K562 (cell line): ENCODE measurements around the gene ARL3. TPM values are rescaled to one million over a fixed set of nuclear protein-coding genes. Genes with fewer than 3 reads are reported as not detected.

ENCODE experiments used
- NFXL1 ChIP-seq: fragments of 450-650 bp; formaldehyde crosslinking; IDR thresholded peaks from 2 replicates; pipeline ENCODE4 v1.4.0; 2021; ENCODE audit warnings: mild to moderate bottlenecking
- NR2F6 ChIP-seq: fragments of 450-650 bp; formaldehyde crosslinking; IDR thresholded peaks from 2 replicates; pipeline ENCODE4 v1.4.0; 2020; ENCODE audit warnings: mild to moderate bottlenecking
- RBM39 ChIP-seq: fragments of 200-400 bp; formaldehyde crosslinking; optimal IDR thresholded peaks from 2 replicates; pipeline ENCODE3; 2018; ENCODE audit warnings: low read depth, low read length
- ZNF695 ChIP-seq: fragments of 450-650 bp; formaldehyde crosslinking; IDR thresholded peaks from 2 replicates; pipeline ENCODE4 v1.4.0; 2020; ENCODE audit warnings: mild to moderate bottlenecking, moderate library complexity
- polyA plus RNA-seq, 8 experiments: library from polyadenylated mRNA; depleted of rRNA in 4 of 8; stranded (reverse) in 5 of 8; unstranded in 3 of 8; fragments of >200 nt; fragmentation: Nextera tagmentation in 2 of 8; fragmentation: Illumina TruSeq in 1 of 8; extraction: Ambion mirVana in 2 of 8; extraction: Trizol in 1 of 8; gene quantifications; 2 replicates each; pipeline versions ENCODE4 v1.2.1 to v1.2.3, GENCODE V29; 2011 to 2014; ENCODE audit warnings: inconsistent platforms in 1 of 8, missing spikeins in 1 of 8
- total RNA-seq, 7 experiments: library from RNA; depleted of rRNA in 6 of 7; stranded (reverse); fragments of >200 nt in 6 of 7; fragmentation: Illumina TruSeq in 2 of 7; extraction: Trizol in 2 of 7; gene quantifications; 2 replicates each; pipeline versions ENCODE4 v1.2.1 to v1.2.3, GENCODE V29; 2011 to 2021; ENCODE audit warnings: low replicate concordance in 1 of 7
- TF ChIP-seq, protein P1 (sequence below): fragments of 450-650 bp; formaldehyde crosslinking; IDR thresholded peaks from 2 replicates; pipeline ENCODE4 v1.4.0; 2020; ENCODE audit warnings: mild to moderate bottlenecking, moderate library complexity
- TF ChIP-seq, protein P2 (sequence below): sonication (generic); formaldehyde crosslinking; IDR thresholded peaks from 2 replicates; pipeline ENCODE4 v1.8.0; 2023; ENCODE audit warnings: missing genetic modification reagents, mild to moderate bottlenecking, borderline replicate concordance
- TF ChIP-seq, protein P3 (sequence below): fragments of 450-650 bp; IDR thresholded peaks from one replicate; pipeline ENCODE4 v1.6.1; 2018; ENCODE audit warnings: mild to moderate bottlenecking, moderate library complexity; ENCODE audit not compliant: partially characterized antibody
- TF ChIP-seq, protein P4 (sequence below): fragments of 200-800 bp; sonication (Bioruptor generic); IDR thresholded peaks from 2 replicates; pipeline ENCODE4 v1.6.1; 2017; ENCODE audit warnings: missing genetic modification characterization, missing compliant biosample characterization
- TF ChIP-seq, protein P5 (sequence below): sonication (generic); formaldehyde crosslinking; IDR thresholded peaks from 2 replicates; pipeline ENCODE4 v1.8.1; 2023; ENCODE audit warnings: mild to moderate bottlenecking, missing genetic modification reagents

Gene ARL3
- total and polyA plus RNA-seq, 9 of the 15 experiments (the other 6 are each of a cell fraction or from before 2014, with no cell fraction given) = 2.9 to 8.9 (median 4.8) TPM

DNA sequence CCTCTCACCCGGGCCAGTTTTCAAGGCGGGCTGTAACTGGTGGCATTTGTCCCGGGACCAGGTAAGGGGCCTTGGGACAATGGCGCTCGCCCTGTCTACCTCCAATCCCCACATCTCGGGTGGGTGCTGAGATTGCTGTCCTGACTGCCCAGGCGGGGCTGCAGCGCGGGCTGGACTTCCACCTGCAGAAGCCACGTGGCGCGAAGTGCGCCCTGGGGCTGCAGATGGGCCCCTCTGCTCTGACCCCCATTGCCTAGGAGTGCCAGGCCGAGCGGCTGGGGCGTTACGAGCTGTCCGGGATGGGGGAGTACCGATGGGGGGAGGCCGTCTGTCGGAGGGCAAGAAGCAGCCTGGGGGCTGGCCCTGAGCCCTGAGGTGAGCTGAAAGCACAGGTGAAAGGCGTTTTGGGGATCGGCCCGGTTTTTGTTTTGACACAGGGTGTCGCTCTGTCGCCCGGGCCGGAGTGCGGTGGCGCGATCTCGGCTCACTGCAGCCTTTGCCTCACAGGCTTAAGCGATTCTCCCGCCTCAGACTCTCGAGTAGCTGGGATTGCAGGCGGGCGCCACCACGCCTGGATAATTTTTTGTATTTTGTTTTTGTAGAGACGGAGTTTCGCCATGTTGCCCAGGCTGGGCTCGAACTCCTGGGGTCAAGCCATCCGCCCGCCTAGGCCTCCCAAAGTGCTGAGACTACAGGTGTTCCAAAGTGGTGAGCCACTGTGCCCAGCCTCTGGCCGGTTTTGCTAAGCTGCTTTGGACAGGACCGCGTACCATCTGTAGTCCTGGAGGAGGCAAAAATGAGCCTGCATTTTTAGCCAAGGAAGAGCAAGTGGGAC lies 641 bp upstream of the ARL3 start, which contains the start of gene SFXN2 (continued):
- TF ChIP-seq, protein P1, sequence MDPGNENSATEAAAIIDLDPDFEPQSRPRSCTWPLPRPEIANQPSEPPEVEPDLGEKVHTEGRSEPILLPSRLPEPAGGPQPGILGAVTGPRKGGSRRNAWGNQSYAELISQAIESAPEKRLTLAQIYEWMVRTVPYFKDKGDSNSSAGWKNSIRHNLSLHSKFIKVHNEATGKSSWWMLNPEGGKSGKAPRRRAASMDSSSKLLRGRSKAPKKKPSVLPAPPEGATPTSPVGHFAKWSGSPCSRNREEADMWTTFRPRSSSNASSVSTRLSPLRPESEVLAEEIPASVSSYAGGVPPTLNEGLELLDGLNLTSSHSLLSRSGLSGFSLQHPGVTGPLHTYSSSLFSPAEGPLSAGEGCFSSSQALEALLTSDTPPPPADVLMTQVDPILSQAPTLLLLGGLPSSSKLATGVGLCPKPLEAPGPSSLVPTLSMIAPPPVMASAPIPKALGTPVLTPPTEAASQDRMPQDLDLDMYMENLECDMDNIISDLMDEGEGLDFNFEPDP (CRISPR knock-in tag) = no peak
- TF ChIP-seq ZNF695 (CRISPR knock-in tag) (no peak), NR2F6 (CRISPR knock-in tag) (no peak), NFXL1 (CRISPR knock-in tag) (no peak), RBM39 (no peak)
- TF ChIP-seq, protein P2, sequence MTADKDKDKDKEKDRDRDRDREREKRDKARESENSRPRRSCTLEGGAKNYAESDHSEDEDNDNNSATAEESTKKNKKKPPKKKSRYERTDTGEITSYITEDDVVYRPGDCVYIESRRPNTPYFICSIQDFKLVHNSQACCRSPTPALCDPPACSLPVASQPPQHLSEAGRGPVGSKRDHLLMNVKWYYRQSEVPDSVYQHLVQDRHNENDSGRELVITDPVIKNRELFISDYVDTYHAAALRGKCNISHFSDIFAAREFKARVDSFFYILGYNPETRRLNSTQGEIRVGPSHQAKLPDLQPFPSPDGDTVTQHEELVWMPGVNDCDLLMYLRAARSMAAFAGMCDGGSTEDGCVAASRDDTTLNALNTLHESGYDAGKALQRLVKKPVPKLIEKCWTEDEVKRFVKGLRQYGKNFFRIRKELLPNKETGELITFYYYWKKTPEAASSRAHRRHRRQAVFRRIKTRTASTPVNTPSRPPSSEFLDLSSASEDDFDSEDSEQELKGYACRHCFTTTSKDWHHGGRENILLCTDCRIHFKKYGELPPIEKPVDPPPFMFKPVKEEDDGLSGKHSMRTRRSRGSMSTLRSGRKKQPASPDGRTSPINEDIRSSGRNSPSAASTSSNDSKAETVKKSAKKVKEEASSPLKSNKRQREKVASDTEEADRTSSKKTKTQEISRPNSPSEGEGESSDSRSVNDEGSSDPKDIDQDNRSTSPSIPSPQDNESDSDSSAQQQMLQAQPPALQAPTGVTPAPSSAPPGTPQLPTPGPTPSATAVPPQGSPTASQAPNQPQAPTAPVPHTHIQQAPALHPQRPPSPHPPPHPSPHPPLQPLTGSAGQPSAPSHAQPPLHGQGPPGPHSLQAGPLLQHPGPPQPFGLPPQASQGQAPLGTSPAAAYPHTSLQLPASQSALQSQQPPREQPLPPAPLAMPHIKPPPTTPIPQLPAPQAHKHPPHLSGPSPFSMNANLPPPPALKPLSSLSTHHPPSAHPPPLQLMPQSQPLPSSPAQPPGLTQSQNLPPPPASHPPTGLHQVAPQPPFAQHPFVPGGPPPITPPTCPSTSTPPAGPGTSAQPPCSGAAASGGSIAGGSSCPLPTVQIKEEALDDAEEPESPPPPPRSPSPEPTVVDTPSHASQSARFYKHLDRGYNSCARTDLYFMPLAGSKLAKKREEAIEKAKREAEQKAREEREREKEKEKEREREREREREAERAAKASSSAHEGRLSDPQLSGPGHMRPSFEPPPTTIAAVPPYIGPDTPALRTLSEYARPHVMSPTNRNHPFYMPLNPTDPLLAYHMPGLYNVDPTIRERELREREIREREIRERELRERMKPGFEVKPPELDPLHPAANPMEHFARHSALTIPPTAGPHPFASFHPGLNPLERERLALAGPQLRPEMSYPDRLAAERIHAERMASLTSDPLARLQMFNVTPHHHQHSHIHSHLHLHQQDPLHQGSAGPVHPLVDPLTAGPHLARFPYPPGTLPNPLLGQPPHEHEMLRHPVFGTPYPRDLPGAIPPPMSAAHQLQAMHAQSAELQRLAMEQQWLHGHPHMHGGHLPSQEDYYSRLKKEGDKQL = no peak
- TF ChIP-seq, protein P3, sequence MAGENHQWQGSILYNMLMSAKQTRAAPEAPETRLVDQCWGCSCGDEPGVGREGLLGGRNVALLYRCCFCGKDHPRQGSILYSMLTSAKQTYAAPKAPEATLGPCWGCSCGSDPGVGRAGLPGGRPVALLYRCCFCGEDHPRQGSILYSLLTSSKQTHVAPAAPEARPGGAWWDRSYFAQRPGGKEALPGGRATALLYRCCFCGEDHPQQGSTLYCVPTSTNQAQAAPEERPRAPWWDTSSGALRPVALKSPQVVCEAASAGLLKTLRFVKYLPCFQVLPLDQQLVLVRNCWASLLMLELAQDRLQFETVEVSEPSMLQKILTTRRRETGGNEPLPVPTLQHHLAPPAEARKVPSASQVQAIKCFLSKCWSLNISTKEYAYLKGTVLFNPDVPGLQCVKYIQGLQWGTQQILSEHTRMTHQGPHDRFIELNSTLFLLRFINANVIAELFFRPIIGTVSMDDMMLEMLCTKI = no peak
- TF ChIP-seq, protein P4, sequence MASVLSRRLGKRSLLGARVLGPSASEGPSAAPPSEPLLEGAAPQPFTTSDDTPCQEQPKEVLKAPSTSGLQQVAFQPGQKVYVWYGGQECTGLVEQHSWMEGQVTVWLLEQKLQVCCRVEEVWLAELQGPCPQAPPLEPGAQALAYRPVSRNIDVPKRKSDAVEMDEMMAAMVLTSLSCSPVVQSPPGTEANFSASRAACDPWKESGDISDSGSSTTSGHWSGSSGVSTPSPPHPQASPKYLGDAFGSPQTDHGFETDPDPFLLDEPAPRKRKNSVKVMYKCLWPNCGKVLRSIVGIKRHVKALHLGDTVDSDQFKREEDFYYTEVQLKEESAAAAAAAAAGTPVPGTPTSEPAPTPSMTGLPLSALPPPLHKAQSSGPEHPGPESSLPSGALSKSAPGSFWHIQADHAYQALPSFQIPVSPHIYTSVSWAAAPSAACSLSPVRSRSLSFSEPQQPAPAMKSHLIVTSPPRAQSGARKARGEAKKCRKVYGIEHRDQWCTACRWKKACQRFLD (CRISPR knock-in tag) = 0 out of 2 replicates have a peak, but pooled peaks have one; percentile 29
- TF ChIP-seq, protein P5, sequence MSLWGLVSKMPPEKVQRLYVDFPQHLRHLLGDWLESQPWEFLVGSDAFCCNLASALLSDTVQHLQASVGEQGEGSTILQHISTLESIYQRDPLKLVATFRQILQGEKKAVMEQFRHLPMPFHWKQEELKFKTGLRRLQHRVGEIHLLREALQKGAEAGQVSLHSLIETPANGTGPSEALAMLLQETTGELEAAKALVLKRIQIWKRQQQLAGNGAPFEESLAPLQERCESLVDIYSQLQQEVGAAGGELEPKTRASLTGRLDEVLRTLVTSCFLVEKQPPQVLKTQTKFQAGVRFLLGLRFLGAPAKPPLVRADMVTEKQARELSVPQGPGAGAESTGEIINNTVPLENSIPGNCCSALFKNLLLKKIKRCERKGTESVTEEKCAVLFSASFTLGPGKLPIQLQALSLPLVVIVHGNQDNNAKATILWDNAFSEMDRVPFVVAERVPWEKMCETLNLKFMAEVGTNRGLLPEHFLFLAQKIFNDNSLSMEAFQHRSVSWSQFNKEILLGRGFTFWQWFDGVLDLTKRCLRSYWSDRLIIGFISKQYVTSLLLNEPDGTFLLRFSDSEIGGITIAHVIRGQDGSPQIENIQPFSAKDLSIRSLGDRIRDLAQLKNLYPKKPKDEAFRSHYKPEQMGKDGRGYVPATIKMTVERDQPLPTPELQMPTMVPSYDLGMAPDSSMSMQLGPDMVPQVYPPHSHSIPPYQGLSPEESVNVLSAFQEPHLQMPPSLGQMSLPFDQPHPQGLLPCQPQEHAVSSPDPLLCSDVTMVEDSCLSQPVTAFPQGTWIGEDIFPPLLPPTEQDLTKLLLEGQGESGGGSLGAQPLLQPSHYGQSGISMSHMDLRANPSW (CRISPR knock-in tag) = no peak
